ENCODE measurements around the gene ABCA7.
"Not testable (repeated sequence)": the region's sequence is repeated elsewhere in the genome, so short reads cannot be mapped to it uniquely, and the experiment has no call there.

The ABCA7 gene

GRCh38 chr19:1107661-1108261 is 67.9 kb downstream of the ABCA7 start:
- no peak for FAIRE-seq

- no peak for FAIRE-seq
These were observed 68.6 kb downstream of the ABCA7 start for GRCh38 chr19:1108291-1109031.

- no peak for FAIRE-seq
These were observed 69.2 kb downstream of the ABCA7 start for GRCh38 chr19:1109032-1109551.

- FAIRE-seq: no peak
These were observed 70.1 kb downstream of the ABCA7 start for GRCh38 chr19:1109697-1110671.

GRCh38 chr19:1110809-1111640 is 71.1 kb downstream of the ABCA7 start:
- FAIRE-seq: no peak

- no peak for FAIRE-seq
These were observed 71.8 kb downstream of the ABCA7 start for GRCh38 chr19:1111641-1112267.

- no peak for FAIRE-seq
These were observed 72.5 kb downstream of the ABCA7 start for GRCh38 chr19:1112268-1113029.

- FAIRE-seq: no peak
These were observed 73.4 kb downstream of the ABCA7 start for GRCh38 chr19:1113030-1113985.

GRCh38 chr19:1113986-1114483 is 74.1 kb downstream of the ABCA7 start:
- no peak for FAIRE-seq

- FAIRE-seq: not testable (repeated sequence)
These were observed 74.8 kb downstream of the ABCA7 start for GRCh38 chr19:1114728-1115127.

Measured in TTC549 (cell line).